ENCODE measurements around the gene MAPK10.

- no peak for TF ChIP-seq CTCF (IDR thresholded peaks at IDR 0.05)
- no peak for TF ChIP-seq POLR2A (IDR thresholded peaks at IDR 0.05)
These were observed 110.8 kb downstream of the MAPK10 start for GRCh38 chr4:86249074-86249473.
